ENCODE results near the gene TMEM50A.
"Not testable (repeated sequence)": the region's sequence is repeated elsewhere in the genome, so short reads cannot be mapped to it uniquely, and the experiment has no call there.

TMEM50A gene

GRCh38 chr1:25387096-25387495, 49.0 kb downstream of the TMEM50A start:
- H3K4me2 ChIP-seq (ENCODE audit: low read depth, low read length); H2AFZ ChIP-seq (ENCODE audit: low read length); H3K9me3 ChIP-seq (replicated peaks; ENCODE audit: insufficient read depth, low read length); H3K27ac ChIP-seq (ENCODE audit: low read length); DNase-seq; H3F3A ChIP-seq (ENCODE audit: insufficient read depth, low read length); H3K9ac ChIP-seq (ENCODE audit: low read length); H3K4me1 ChIP-seq (ENCODE audit: low read length); H3K4me3 ChIP-seq (ENCODE audit: low read length); H3K27me3 ChIP-seq (replicated peaks; ENCODE audit: insufficient read depth, low read length); H3K36me3 ChIP-seq (replicated peaks; ENCODE audit: insufficient read depth, low read length); H4K20me1 ChIP-seq (ENCODE audit: insufficient read depth, low read length); H3K9me2 ChIP-seq (replicated peaks; ENCODE audit: insufficient read depth, low read length); H3K79me2 ChIP-seq (ENCODE audit: low read length): not testable (repeated sequence)

DNA sequence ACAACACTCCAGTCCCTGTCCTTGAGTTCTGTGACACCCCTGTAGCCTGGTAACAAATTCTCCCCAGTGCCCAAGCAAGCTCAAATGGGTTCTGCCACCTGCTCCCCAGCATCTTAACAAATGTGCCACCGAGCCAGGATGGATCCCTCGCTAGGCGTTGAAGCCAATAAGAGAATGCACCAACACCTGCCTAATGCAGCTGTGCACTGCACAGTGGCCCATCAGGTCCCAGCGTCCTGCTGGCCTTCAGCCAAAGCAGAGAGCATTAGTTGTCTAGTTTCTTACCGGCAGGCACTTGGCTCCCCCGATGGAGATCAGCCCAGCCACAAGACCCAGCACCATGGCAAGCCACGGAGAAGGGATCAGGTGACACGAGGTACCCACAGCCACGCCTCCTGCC, 50.6 kb downstream of the TMEM50A start:
- H3K4me3 ChIP-seq (ENCODE audit: low read length); H3K4me1 ChIP-seq (ENCODE audit: low read length); H3K27ac ChIP-seq (ENCODE audit: low read length); H3K4me2 ChIP-seq (ENCODE audit: low read depth, low read length); H3F3A ChIP-seq (ENCODE audit: insufficient read depth, low read length); DNase-seq; H4K20me1 ChIP-seq (ENCODE audit: insufficient read depth, low read length); H3K9me2 ChIP-seq (replicated peaks; ENCODE audit: insufficient read depth, low read length); H3K9ac ChIP-seq (ENCODE audit: low read length); H3K36me3 ChIP-seq (replicated peaks; ENCODE audit: insufficient read depth, low read length); H3K9me3 ChIP-seq (replicated peaks; ENCODE audit: insufficient read depth, low read length); H3K79me2 ChIP-seq (ENCODE audit: low read length); H2AFZ ChIP-seq (ENCODE audit: low read length); H3K27me3 ChIP-seq (replicated peaks; ENCODE audit: insufficient read depth, low read length): not testable (repeated sequence)

DNA sequence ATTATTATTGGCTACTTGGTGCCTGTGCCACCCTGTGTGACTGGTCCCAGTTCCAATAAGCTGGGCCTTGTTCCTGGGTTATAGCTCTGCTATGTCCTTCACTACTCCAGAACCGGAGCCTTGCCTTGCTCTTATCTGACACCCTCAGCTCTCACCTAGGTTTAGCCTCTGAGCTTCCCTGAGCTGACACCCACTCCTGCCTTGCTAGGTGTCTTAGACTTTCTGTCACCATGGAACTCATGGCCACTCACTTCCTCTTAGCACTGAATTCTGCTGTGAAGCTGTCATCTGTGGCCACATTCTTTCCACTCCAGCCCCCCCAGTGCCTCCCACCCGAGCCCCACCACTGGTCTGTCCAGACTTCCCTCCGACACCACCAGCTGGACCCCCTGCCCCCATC, 51.6 kb downstream of the TMEM50A start:
- not testable (repeated sequence) for H4K20me1 ChIP-seq (ENCODE audit: insufficient read depth, low read length); H3K36me3 ChIP-seq (replicated peaks; ENCODE audit: insufficient read depth, low read length); H3K4me3 ChIP-seq (ENCODE audit: low read length); H3K9me3 ChIP-seq (replicated peaks; ENCODE audit: insufficient read depth, low read length); H3F3A ChIP-seq (ENCODE audit: insufficient read depth, low read length); H2AFZ ChIP-seq (ENCODE audit: low read length); H3K27ac ChIP-seq (ENCODE audit: low read length); H3K4me2 ChIP-seq (ENCODE audit: low read depth, low read length); H3K79me2 ChIP-seq (ENCODE audit: low read length); H3K27me3 ChIP-seq (replicated peaks; ENCODE audit: insufficient read depth, low read length); H3K4me1 ChIP-seq (ENCODE audit: low read length); H3K9ac ChIP-seq (ENCODE audit: low read length); DNase-seq; H3K9me2 ChIP-seq (replicated peaks; ENCODE audit: insufficient read depth, low read length)

DNA sequence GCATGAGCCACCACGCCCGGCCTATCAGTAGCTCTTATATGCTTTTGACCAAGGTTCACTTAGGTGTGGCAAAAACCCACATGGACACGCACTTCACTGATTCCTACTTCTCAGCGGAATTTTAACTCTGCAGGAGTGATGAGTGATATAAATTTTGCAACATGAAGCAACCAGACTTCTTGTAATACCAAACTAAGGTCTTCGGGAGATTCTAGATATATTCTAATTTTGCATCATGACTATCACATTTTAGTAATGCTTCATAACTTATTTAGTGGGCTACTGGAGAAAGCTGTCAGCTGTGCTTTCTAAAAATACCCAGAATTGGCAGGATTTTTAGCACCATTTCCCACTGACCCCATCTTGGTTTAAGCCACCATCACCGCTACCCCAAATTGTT, 54.7 kb downstream of the TMEM50A start:
- H3K36me3 ChIP-seq (replicated peaks; ENCODE audit: insufficient read depth, low read length) = no peaks in the 10 kb centered on the region
- no peak for DNase-seq
- no peaks in the 10 kb centered on the region for H3K27me3 ChIP-seq (replicated peaks; ENCODE audit: insufficient read depth, low read length)
- no peaks in the 10 kb centered on the region for H3K4me1 ChIP-seq (ENCODE audit: low read length)
- TF ChIP-seq EZH2 (optimal IDR thresholded peaks at IDR 0.05; ENCODE audit: low read depth, low read length) (no peak), CTCF (IDR thresholded peaks at IDR 0.05; ENCODE audit: low read length) (no peak), EZH2phosphoT487 (IDR thresholded peaks at IDR 0.05; ENCODE audit: low read length) (no peak)
- no peaks in the 10 kb centered on the region for H3K79me2 ChIP-seq (ENCODE audit: low read length)
- H3K9me3 ChIP-seq (replicated peaks; ENCODE audit: insufficient read depth, low read length) = no peaks in the 10 kb centered on the region
- H3F3A ChIP-seq (ENCODE audit: insufficient read depth, low read length) = no peaks in the 10 kb centered on the region
- H3K27ac ChIP-seq (ENCODE audit: low read length) = no peak overlapping the region
- no peak overlapping the region for H3K4me2 ChIP-seq (ENCODE audit: low read depth, low read length)
- no peak overlapping the region for H3K4me3 ChIP-seq (ENCODE audit: low read length)
- H3K9me2 ChIP-seq (replicated peaks; ENCODE audit: insufficient read depth, low read length) = no peaks in the 10 kb centered on the region
- H4K20me1 ChIP-seq (ENCODE audit: insufficient read depth, low read length) = no peaks in the 10 kb centered on the region
- H2AFZ ChIP-seq (ENCODE audit: low read length) = no peak overlapping the region
- H3K9ac ChIP-seq (ENCODE audit: low read length) = no peak overlapping the region

- not testable (repeated sequence) for H3K4me3 ChIP-seq (ENCODE audit: low read length); DNase-seq; H3K9ac ChIP-seq (ENCODE audit: low read length); H3K27me3 ChIP-seq (replicated peaks; ENCODE audit: insufficient read depth, low read length); H3F3A ChIP-seq (ENCODE audit: insufficient read depth, low read length); H3K36me3 ChIP-seq (replicated peaks; ENCODE audit: insufficient read depth, low read length); H3K9me2 ChIP-seq (replicated peaks; ENCODE audit: insufficient read depth, low read length); H3K27ac ChIP-seq (ENCODE audit: low read length); H3K9me3 ChIP-seq (replicated peaks; ENCODE audit: insufficient read depth, low read length); H2AFZ ChIP-seq (ENCODE audit: low read length); H3K4me2 ChIP-seq (ENCODE audit: low read depth, low read length); H3K79me2 ChIP-seq (ENCODE audit: low read length); H3K4me1 ChIP-seq (ENCODE audit: low read length); H4K20me1 ChIP-seq (ENCODE audit: insufficient read depth, low read length)
Measured at GRCh38 chr1:25397549-25397948, 59.4 kb downstream of the TMEM50A start.

- not testable (repeated sequence) for H3K27ac ChIP-seq (ENCODE audit: low read length); H3K9ac ChIP-seq (ENCODE audit: low read length); H3K4me3 ChIP-seq (ENCODE audit: low read length); H3K36me3 ChIP-seq (replicated peaks; ENCODE audit: insufficient read depth, low read length); H3K9me3 ChIP-seq (replicated peaks; ENCODE audit: insufficient read depth, low read length); H3K27me3 ChIP-seq (replicated peaks; ENCODE audit: insufficient read depth, low read length); H4K20me1 ChIP-seq (ENCODE audit: insufficient read depth, low read length); H3K4me2 ChIP-seq (ENCODE audit: low read depth, low read length); H3K9me2 ChIP-seq (replicated peaks; ENCODE audit: insufficient read depth, low read length); H2AFZ ChIP-seq (ENCODE audit: low read length); H3K4me1 ChIP-seq (ENCODE audit: low read length); H3K79me2 ChIP-seq (ENCODE audit: low read length); H3F3A ChIP-seq (ENCODE audit: insufficient read depth, low read length); DNase-seq
Measured at GRCh38 chr1:25398079-25398478, 59.9 kb downstream of the TMEM50A start.

GRCh38 chr1:25402947-25403803, 65.0 kb downstream of the TMEM50A start:
- DNase-seq; H3K36me3 ChIP-seq (replicated peaks; ENCODE audit: insufficient read depth, low read length); H3K9ac ChIP-seq (ENCODE audit: low read length); H3K9me3 ChIP-seq (replicated peaks; ENCODE audit: insufficient read depth, low read length); H3K4me3 ChIP-seq (ENCODE audit: low read length); H3K4me2 ChIP-seq (ENCODE audit: low read depth, low read length); H3K27ac ChIP-seq (ENCODE audit: low read length); H3K9me2 ChIP-seq (replicated peaks; ENCODE audit: insufficient read depth, low read length); H3K27me3 ChIP-seq (replicated peaks; ENCODE audit: insufficient read depth, low read length); H3K4me1 ChIP-seq (ENCODE audit: low read length); H2AFZ ChIP-seq (ENCODE audit: low read length); H4K20me1 ChIP-seq (ENCODE audit: insufficient read depth, low read length); H3F3A ChIP-seq (ENCODE audit: insufficient read depth, low read length); H3K79me2 ChIP-seq (ENCODE audit: low read length): not testable (repeated sequence)
